ENCODE data around the gene VWF. TPM values are rescaled to one million over a fixed set of nuclear protein-coding genes. Genes with fewer than 3 reads are reported as not detected.
A peak's percentile ranks its signal among the peaks of the same experiment; 100 is the strongest.

VWF gene
- total RNA-seq, 1 experiment from 2014 or later, result not detected

- CTCF ChIA-PET, result no interaction called here
- Histone ChIP-seq H3K36me3 (ENCODE audit: low read depth, low read length) (no peaks in the 10 kb centered on the region), H3K9ac (ENCODE audit: low read length) (no peak overlapping the region), H3K9me3 (ENCODE audit: low read length) (no peaks in the 10 kb centered on the region), H3K4me2 (ENCODE audit: low read length) (no peak overlapping the region), H3K9me2 (replicated peaks; ENCODE audit: low read length) (no peaks in the 10 kb centered on the region), H4K20me1 (ENCODE audit: low read length) (no peaks in the 10 kb centered on the region), H3K27me3 (ENCODE audit: low read length) (no peaks in the 10 kb centered on the region), H2AFZ (ENCODE audit: low read length) (no peak overlapping the region), H3K27ac (ENCODE audit: low read length) (no peak overlapping the region), H3F3A (ENCODE audit: low read length, unreplicated experiment) (no peaks in the 10 kb centered on the region), H3K79me2 (ENCODE audit: low read length) (no peaks in the 10 kb centered on the region), H3K4me3 (ENCODE audit: low read length) (no peak overlapping the region), H3K4me1 (ENCODE audit: insufficient read depth, low read length) (no peaks in the 10 kb centered on the region)
- no TSS peak for BruUV-seq (replicated peaks)
- intact Hi-C loops (cut with micrococcal nuclease), result no loop called here
- ATAC-seq, result no peak
- DNase-seq, result no peak
- no peak for TF ChIP-seq EZH2 (IDR thresholded peaks at IDR 0.05; ENCODE audit: low read length, unreplicated experiment)
- TF ChIP-seq, protein P1, sequence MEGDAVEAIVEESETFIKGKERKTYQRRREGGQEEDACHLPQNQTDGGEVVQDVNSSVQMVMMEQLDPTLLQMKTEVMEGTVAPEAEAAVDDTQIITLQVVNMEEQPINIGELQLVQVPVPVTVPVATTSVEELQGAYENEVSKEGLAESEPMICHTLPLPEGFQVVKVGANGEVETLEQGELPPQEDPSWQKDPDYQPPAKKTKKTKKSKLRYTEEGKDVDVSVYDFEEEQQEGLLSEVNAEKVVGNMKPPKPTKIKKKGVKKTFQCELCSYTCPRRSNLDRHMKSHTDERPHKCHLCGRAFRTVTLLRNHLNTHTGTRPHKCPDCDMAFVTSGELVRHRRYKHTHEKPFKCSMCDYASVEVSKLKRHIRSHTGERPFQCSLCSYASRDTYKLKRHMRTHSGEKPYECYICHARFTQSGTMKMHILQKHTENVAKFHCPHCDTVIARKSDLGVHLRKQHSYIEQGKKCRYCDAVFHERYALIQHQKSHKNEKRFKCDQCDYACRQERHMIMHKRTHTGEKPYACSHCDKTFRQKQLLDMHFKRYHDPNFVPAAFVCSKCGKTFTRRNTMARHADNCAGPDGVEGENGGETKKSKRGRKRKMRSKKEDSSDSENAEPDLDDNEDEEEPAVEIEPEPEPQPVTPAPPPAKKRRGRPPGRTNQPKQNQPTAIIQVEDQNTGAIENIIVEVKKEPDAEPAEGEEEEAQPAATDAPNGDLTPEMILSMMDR (conservative IDR thresholded peaks at IDR 0.05; ENCODE audit: low read depth, low read length), result peak; percentile 43; the same call in 1 of the 2 replicates
- TF ChIP-seq EZH2phosphoT487 (IDR thresholded peaks at IDR 0.05; ENCODE audit: borderline replicate concordance, low read length), result no peak
- POLR2A ChIA-PET (ENCODE audit: unreplicated experiment), result no interaction called here
Observed at GRCh38 chr12:6056406-6057240, 67.8 kb downstream of the VWF start.

DNA sequence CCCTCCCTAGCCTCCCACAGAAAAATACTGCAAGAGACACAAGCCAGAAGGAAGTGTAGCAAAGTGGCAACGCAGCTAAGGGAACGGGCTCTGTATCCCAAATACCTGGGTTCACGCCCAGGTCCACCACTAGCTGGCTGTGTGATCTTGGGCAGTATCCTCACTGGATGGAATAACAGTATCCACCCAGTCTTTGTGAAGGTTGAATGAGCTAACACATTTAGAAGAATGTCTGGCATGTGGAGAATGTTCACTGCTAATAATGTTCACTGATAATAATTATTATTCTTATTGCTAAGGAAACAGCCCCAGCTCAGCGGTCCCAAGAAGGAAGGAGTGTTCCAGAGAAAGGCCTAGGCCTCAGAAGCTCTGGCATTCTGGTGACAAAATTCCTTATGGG is 70.9 kb downstream of the VWF start:
- Histone ChIP-seq H3K4me1 (ENCODE audit: insufficient read depth, low read length) (no peaks in the 10 kb centered on the region), H3K9me3 (ENCODE audit: low read length) (no peaks in the 10 kb centered on the region), H3K9me2 (replicated peaks; ENCODE audit: low read length) (no peaks in the 10 kb centered on the region), H3K36me3 (ENCODE audit: low read depth, low read length) (no peaks in the 10 kb centered on the region), H3K79me2 (ENCODE audit: low read length) (no peaks in the 10 kb centered on the region), H3K27me3 (ENCODE audit: low read length) (no peaks in the 10 kb centered on the region), H3K4me3 (ENCODE audit: low read length) (no peak overlapping the region), H3K27ac (ENCODE audit: low read length) (no peak overlapping the region), H4K20me1 (ENCODE audit: low read length) (no peaks in the 10 kb centered on the region), H3K9ac (ENCODE audit: low read length) (no peak overlapping the region), H3K4me2 (ENCODE audit: low read length) (no peak overlapping the region), H3F3A (ENCODE audit: low read length, unreplicated experiment) (no peaks in the 10 kb centered on the region), H2AFZ (ENCODE audit: low read length) (no peak overlapping the region)
- TF ChIP-seq EZH2 (IDR thresholded peaks at IDR 0.05; ENCODE audit: low read length, unreplicated experiment) (no peak), EZH2phosphoT487 (IDR thresholded peaks at IDR 0.05; ENCODE audit: borderline replicate concordance, low read length) (no peak)
- TF ChIP-seq, protein P1 (conservative IDR thresholded peaks at IDR 0.05; ENCODE audit: low read depth, low read length), result no peak
- DNase-seq (no peak), ATAC-seq (no peak)
- no TSS peak for BruUV-seq (replicated peaks)
- intact Hi-C loops (cut with micrococcal nuclease), result no loop called here
- CTCF ChIA-PET, result no interaction called here
- POLR2A ChIA-PET (ENCODE audit: unreplicated experiment), result no interaction called here

DNA sequence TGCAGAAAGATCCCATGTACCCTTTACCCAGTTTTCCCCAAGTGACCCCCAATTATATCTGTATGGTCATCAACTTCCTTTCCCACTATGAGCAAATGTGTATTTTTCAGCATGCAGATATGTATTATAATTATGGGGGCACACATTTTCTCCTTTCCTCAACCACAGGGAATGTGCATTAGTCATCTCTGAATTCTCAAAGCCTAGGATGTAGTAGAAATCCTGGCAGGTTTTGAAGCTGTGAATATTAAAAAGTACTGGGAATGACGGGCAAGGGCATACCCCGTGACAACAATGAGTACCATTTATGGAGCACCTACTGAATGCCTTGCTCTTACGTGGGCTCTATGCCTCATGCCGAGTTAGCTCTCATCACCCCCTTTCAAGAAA is 71.5 kb downstream of the VWF start:
- Histone ChIP-seq H3K4me2 (ENCODE audit: low read length) (no peak overlapping the region), H3K27me3 (ENCODE audit: low read length) (no peaks in the 10 kb centered on the region), H3K9me2 (replicated peaks; ENCODE audit: low read length) (no peaks in the 10 kb centered on the region), H3K4me1 (ENCODE audit: insufficient read depth, low read length) (no peaks in the 10 kb centered on the region), H3K4me3 (ENCODE audit: low read length) (no peak overlapping the region), H4K20me1 (ENCODE audit: low read length) (no peaks in the 10 kb centered on the region), H3K79me2 (ENCODE audit: low read length) (no peaks in the 10 kb centered on the region), H3K36me3 (ENCODE audit: low read depth, low read length) (no peaks in the 10 kb centered on the region), H2AFZ (ENCODE audit: low read length) (no peak overlapping the region), H3K9ac (ENCODE audit: low read length) (no peak overlapping the region), H3F3A (ENCODE audit: low read length, unreplicated experiment) (no peaks in the 10 kb centered on the region), H3K9me3 (ENCODE audit: low read length) (no peaks in the 10 kb centered on the region), H3K27ac (ENCODE audit: low read length) (no peak overlapping the region)
- CTCF ChIA-PET, result no interaction called here
- TF ChIP-seq EZH2phosphoT487 (IDR thresholded peaks at IDR 0.05; ENCODE audit: borderline replicate concordance, low read length) (no peak), EZH2 (IDR thresholded peaks at IDR 0.05; ENCODE audit: low read length, unreplicated experiment) (no peak)
- TF ChIP-seq, protein P1 (conservative IDR thresholded peaks at IDR 0.05; ENCODE audit: low read depth, low read length), result no peak
- POLR2A ChIA-PET (ENCODE audit: unreplicated experiment), result no interaction called here
- ATAC-seq (no peak), DNase-seq (no peak)
- no TSS peak for BruUV-seq (replicated peaks)
- intact Hi-C loops (cut with micrococcal nuclease), result no loop called here

Data from PC-3 (cell line).